GM18861 (cell line): ENCODE data around the gene KCNQ1.

ENCODE experiments used
- ATAC-seq: cut with Tn5 transposase; IDR thresholded peaks from one replicate; pipeline ENCODE4 v1.9.1; 2021; ENCODE audit not compliant: unreplicated experiment

Gene KCNQ1, protein sequence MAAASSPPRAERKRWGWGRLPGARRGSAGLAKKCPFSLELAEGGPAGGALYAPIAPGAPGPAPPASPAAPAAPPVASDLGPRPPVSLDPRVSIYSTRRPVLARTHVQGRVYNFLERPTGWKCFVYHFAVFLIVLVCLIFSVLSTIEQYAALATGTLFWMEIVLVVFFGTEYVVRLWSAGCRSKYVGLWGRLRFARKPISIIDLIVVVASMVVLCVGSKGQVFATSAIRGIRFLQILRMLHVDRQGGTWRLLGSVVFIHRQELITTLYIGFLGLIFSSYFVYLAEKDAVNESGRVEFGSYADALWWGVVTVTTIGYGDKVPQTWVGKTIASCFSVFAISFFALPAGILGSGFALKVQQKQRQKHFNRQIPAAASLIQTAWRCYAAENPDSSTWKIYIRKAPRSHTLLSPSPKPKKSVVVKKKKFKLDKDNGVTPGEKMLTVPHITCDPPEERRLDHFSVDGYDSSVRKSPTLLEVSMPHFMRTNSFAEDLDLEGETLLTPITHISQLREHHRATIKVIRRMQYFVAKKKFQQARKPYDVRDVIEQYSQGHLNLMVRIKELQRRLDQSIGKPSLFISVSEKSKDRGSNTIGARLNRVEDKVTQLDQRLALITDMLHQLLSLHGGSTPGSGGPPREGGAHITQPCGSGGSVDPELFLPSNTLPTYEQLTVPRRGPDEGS

DNA sequence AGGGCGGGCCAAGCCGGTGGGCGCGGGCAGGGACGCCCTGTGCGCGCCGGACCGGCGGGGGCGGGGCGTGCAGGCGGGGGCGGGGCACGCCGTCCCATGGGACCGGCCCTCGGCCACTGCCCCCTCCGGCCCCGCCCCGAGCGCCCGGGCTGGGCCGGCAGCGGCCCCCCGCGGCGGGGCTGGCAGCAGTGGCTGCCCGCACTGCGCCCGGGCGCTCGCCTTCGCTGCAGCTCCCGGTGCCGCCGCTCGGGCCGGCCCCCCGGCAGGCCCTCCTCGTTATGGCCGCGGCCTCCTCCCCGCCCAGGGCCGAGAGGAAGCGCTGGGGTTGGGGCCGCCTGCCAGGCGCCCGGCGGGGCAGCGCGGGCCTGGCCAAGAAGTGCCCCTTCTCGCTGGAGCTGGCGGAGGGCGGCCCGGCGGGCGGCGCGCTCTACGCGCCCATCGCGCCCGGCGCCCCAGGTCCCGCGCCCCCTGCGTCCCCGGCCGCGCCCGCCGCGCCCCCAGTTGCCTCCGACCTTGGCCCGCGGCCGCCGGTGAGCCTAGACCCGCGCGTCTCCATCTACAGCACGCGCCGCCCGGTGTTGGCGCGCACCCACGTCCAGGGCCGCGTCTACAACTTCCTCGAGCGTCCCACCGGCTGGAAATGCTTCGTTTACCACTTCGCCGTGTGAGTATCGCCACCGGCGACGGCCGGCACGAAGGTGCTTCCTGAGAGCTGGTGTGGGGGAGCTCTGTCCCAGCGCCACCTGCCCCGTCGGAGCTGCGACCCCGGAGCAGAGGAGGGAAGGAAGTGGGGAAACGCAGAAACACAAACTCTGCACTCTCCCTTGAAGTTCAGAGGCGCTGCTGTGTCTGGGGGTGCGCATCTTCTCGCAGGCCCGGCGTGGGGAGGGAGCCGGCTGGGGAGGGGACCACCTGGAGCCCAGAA is at the start of gene KCNQ1:
TSS of gene KCNQ1 (plus strand) at position 188 of the 925 bp plus-strand sequence. CDS start at position 279, 91 bp downstream.
- ATAC-seq, result no peak

DNA sequence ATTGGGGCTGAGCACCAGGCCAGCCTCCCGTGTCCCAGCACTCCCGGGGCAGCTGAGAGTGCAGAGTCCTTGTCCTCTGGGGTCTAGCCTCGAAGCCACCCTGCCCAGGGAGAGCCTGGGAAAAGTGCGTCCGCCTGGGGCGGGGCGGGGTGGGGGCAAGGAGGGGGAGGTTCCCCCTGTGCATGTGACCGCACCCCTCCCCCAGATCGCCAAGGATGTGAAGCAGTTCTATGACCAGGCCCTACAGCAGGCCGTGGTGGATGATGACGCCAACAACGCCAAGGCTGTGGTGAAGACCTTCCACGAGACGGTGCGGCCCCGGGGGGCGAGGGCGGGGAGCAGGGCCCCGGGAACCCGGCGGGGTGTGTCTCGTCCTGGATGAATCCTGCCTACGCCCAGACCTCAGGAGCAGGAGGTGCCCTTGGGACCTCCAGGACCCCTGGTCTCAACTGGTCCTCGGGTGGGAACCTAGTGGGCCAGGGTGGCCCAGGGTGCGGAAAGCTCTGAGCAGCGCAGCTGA is 49.5 kb upstream of the KCNQ1 start:
- no peak for ATAC-seq

GRCh38 chr11:2395856-2396255 is 49.0 kb upstream of the KCNQ1 start:
- ATAC-seq, result no peak

- no peak for ATAC-seq
Measured at GRCh38 chr11:2396471-2396870, 48.3 kb upstream of the KCNQ1 start.

- no peak for ATAC-seq
Measured at GRCh38 chr11:2397005-2397404, 47.8 kb upstream of the KCNQ1 start.

- ATAC-seq, result no peak
Measured at GRCh38 chr11:2398664-2399355, 46.0 kb upstream of the KCNQ1 start.

DNA sequence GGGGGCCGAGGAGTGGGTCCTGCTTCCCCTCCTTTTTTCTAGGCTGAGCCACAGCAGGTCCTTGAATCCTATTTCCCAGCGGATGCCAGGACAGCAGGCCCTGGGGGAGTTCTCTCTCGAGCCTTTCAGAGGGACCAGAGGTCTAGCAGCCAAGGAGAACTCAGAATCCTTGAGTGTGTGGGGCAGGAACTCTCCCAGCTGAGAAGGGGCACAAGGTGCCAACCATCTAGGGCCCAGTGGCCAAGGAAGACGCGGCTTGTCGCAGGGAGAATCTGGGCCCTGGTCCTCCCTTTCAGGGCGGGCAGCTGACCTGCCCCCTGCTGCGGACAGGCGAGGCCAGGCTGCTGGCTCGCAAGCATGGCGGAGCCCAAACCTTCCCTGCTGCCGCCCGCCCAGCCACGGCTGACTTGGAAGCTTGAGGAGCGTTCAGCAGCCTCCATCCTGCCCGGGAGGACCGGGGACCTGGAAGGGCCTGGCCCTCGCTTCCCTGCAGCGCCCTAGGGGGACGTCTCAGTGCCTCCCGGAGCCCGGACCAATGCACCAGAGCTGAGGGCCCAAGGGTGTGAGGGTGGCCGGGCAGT is 45.2 kb upstream of the KCNQ1 start:
- ATAC-seq, result peak; percentile 1

GRCh38 chr11:2400069-2400761 is 44.6 kb upstream of the KCNQ1 start, which contains the start of gene TSSC4:
Gene TSSC4 (plus strand): TSS chr11:2400750. CDS start chr11:2402634, 1,884 bp downstream.
- peak; percentile 70 for ATAC-seq

DNA sequence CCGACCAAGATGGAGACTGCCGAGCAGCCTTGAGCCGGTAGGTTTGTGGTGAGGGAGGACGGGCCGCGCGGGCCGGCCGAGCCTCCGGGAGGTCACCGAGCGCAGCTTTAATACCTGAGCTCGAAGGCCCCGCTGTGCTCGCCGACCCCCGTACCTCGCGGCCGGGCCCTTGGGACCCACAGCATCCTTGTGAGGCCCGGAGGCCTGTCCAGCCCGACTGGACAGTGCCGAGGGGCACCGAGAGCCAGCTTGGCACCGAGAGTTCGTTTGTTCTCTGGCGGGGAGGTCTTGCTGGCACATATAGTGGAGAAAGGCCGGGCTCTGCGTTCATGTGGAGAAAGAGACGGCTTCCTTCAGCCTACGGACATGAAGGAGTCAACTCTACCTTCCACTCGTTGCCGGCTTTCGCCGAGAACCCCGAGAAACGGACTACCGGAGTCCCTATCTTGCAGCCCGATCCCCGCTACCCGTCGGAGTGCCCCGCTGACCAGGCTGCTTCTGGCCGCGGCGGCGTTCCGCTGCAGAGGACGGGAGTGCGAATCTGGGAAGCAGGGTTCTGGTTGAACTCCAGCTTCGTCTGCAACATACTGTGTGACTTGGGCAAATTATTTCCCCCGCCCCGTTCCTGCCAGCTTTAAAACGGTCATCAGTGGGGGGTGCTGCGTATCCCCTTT is 43.9 kb upstream of the KCNQ1 start:
- peak; percentile 13 for ATAC-seq

DNA sequence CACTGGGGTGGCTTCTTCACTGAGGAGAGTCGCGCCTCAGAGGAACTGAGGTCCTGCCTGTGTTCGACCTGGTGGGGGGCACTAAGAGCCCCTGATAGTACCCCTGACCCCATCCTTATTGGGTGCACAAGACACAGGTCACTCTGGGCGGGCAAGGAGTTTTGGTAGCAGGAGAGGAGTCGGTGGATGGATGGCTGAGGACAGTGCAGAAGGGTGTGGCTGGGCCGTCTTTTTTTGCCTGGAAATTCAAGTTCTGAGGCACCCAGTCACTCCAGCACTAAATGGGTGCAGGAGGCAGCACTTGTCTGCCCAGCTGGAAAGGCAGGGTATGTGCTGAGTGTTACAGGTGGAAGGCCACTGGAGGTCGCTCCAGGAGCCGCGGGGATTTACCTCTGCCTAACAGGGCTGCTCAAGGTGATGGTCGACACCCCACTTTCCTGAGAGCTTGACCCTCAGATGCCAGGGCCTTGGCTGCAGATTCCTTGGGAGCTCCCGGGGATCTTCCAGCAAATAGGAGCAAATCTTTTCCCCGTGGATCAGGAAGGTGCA is 43.3 kb upstream of the KCNQ1 start:
- ATAC-seq, result no peak

- no peak for ATAC-seq
Measured at GRCh38 chr11:2402106-2402505, 42.7 kb upstream of the KCNQ1 start.

GRCh38 chr11:2402890-2403645 is 41.7 kb upstream of the KCNQ1 start:
- ATAC-seq, result no peak

GRCh38 chr11:2404735-2405196 is 40.0 kb upstream of the KCNQ1 start:
- ATAC-seq, result no peak

GRCh38 chr11:2406451-2406850 is 38.4 kb upstream of the KCNQ1 start:
- ATAC-seq, result no peak

GRCh38 chr11:2406878-2407410 is 37.9 kb upstream of the KCNQ1 start:
- no peak for ATAC-seq

GRCh38 chr11:2408671-2409070 is 36.1 kb upstream of the KCNQ1 start:
- no peak for ATAC-seq

- ATAC-seq, result no peak
Measured at GRCh38 chr11:2409126-2409525, 35.7 kb upstream of the KCNQ1 start.
